ENCODE data around the gene SLC7A6OS.

GRCh38 chr16:68298312-68298711 is 12.4 kb downstream of the SLC7A6OS start:
- TF ChIP-seq CTCF (IDR thresholded peaks at IDR 0.05), result no peak
- TF ChIP-seq POLR2A (IDR thresholded peaks at IDR 0.05), result no peak
- no peak for TF ChIP-seq EP300 (IDR thresholded peaks at IDR 0.05)

All from tibial nerve (tissue), 4 donors.